HG02571 (cell line): ENCODE measurements around the gene ZKSCAN8.

Source experiments
- ATAC-seq: cut with Tn5 transposase; IDR thresholded peaks from one replicate; pipeline ENCODE4 v1.9.1; 2021; ENCODE audit warnings: mild to moderate bottlenecking, moderate library complexity; ENCODE audit not compliant: unreplicated experiment

The ZKSCAN8 gene

GRCh38 chr6:28206527-28206926 is 64.8 kb downstream of the ZKSCAN8 start:
- ATAC-seq = no peak

GRCh38 chr6:28206928-28207509 is 65.3 kb downstream of the ZKSCAN8 start:
- no peak for ATAC-seq

- ATAC-seq = no peak
These were observed 65.9 kb downstream of the ZKSCAN8 start for GRCh38 chr6:28207510-28208110.

GRCh38 chr6:28208111-28208659 is 66.5 kb downstream of the ZKSCAN8 start:
- no peak for ATAC-seq
